GM19324 (cell line): ENCODE results near the gene PRICKLE4.
"Not testable (repeated sequence)": the region's sequence is repeated elsewhere in the genome, so short reads cannot be mapped to it uniquely, and the experiment has no call there.

Experiments
- ATAC-seq: cut with Tn5 transposase; IDR thresholded peaks from one replicate; pipeline ENCODE4 v1.9.1; 2021; ENCODE audit warnings: mild to moderate bottlenecking, moderate library complexity; ENCODE audit not compliant: unreplicated experiment, low FRiP score

The PRICKLE4 gene

GRCh38 chr6:41743406-41744235 is 37.0 kb upstream of the PRICKLE4 start:
- ATAC-seq, result no peak

DNA sequence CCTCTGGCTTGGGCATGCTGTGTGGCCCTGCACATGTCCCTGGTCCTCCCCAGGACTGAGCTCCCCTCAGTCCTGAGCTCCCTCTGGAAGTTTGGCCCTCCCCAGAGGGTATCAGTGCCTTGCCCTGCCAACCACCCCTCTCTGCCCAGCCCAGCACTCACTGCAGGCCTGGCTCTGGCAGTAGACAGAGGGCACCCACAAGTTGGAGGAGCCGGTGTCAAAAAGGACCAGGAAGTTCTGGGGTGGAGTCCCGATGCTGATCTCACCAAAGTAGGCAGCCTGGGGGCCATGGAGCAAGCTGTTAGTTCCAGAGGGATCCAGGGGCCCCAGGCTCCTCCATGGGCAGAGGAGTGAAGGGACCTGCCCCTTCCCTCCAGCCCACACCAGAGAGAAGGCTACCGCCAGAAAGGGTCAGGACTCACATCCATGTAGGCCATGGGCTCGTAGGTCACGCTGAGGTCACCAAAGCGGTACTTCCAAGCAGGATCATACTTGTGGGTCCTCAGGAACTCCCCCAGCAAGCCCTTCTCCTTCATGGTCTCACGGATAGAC is 36.3 kb upstream of the PRICKLE4 start:
- ATAC-seq, result no peak

DNA sequence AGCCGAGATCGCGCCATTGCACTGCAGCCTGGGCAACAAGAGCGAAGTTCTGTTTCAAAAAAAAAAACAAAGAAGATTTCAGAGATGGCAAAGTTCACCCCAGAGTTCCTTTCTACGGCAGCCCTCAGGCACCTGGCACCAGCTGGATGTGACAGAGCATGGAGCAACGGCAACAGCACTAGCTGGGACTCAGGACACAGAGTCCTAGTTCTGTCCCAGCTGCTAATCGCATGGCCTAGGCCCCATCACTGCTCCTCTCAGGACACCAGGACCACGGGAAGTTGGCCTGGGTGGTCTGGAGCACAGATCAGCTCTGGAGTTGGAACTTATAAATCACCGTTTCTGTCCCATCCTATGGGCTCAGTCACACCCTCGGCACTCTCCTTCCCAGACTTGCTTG is 34.5 kb upstream of the PRICKLE4 start:
- ATAC-seq, result no peak

DNA sequence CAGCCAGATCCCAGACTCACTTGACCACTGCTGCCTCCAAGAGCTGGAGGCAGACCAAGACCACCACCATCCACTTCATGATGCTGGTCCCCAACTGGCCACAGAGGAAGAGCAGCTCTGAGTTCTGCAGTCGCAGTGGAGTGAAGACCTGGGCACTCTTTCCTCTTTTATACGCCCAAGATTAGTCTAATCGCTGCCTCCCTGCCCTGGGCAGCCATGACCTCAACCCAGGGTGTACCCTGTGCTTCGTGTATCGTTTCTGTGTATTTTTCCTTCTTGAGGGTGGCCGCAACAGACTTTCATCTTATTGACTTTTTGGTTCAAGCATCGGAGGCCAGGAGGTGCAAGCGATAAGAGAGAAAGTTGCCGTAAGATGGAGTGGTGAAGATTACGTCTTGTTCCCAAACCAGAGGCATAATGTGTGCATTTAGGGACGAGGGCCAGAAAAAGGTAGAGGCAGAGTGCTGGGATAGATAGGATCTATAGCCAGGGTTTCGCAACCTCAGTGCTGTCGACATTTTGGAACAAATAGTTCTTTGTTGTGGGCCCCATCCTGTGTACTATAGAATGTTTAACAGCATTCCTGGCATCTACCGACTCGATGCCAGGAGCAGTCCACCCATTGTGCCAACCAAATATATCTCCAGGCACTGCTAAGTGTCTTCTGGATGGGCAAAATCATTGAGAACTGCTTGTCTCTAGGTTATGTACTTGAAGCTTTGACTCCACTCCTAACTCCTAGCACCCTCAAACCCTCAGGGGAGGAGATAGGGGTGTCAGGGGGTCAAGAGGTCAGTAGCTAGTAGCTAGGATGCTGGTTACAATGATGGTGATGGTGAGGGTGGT is 33.1 kb upstream of the PRICKLE4 start, which contains the start of gene PGC:
TSS of gene PGC (minus strand) at position 142 of the 846 bp plus-strand sequence. CDS start at position 79, 63 bp downstream.
- no peak for ATAC-seq

DNA sequence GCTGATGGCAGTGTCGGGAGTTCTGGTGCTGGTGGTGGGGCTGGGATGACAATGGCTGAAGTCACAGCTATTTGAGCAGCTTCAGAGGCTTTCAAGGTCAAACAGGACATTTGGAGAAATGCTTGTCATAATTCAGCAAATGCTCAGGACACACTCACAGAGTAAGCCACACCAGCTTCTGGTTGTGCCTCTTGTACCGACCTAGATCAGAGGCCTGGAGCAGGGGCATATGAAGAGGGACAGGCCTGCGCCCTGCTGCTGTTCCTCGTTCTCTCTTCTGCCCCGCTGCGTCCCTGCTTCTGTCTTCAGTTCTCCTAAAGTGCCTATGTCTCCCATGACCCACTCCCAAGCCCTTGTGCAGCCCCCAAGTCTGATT is 32.5 kb upstream of the PRICKLE4 start:
- no peak for ATAC-seq

DNA sequence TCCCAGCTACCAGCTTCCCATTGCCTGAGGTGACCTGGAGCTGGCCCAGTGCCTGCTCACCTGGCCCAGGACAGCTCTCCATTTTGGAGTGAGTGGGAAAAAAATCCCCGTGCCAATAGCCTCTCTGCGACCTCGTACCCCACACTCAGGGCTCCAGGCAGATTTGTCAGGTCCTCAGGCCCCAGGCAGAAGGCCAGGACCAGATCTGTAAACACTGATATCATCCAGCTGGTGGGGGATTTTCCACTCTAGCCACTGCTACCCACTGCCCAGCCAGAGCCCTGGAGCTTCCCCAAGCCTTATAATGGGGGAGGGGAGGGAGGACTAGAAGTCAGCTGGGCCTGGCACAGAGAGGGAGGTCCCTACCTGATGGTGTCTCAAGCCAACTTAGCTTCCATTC is 32.0 kb upstream of the PRICKLE4 start:
- ATAC-seq, result no peak

DNA sequence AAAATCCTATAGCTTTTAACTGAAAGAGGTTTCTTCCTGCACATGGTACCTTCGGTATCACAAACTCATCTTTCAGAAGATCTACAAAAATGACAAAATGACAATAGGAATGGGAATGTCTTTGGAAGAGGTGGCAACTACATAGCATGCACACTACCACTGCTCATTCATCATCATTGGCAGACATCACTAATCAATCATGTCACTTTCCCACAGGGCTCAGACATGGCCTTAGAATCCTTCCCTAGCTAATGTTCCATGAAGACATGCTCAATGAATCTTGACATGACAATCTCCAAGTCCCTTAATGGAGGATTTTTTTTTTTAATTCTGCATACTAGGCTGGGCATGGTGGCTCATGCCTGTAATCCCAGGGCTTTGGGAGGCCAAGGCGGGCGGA is 30.2 kb upstream of the PRICKLE4 start:
- no peak for ATAC-seq

DNA sequence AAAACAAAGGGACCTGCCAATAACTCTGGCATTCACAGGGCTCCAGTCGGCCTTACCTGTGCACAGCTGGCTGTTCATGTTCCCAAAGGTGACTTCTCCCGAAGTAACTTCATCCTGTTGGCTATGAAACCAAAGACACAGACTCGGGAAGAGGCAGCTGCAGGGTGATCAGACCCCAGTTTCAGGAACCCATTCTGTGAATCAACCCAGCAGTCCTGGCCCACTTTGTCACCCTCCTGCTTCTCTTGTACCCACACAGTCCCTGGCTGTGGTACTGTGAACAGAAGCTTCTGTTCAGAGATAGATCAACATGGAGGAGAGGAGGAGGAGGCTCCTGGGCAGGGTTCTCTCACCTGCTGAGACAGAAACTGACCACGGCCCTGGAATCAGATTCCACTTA is 24.7 kb upstream of the PRICKLE4 start:
- ATAC-seq, result no peak

DNA sequence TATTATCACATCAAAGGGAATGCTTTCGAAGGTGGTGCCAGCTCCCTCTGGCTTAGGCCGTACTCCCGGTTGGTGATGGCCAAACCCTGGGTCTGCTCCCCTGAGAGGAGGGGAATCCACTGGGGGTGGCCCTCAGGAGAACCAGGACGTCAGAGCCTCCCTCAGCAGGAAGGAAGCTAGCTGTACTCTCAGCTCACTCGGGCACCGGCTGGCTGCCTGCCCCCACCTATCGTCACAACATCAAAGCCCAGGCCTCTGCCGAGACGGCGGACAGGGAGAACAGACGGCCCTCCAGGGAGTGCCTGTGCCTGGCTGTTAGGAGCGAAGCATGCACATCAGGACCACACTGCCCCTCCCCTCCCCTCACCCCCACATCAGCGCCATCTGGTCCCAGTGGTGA is 24.2 kb upstream of the PRICKLE4 start:
- ATAC-seq, result no peak

GRCh38 chr6:41757271-41757670 is 23.3 kb upstream of the PRICKLE4 start:
- ATAC-seq, result no peak

DNA sequence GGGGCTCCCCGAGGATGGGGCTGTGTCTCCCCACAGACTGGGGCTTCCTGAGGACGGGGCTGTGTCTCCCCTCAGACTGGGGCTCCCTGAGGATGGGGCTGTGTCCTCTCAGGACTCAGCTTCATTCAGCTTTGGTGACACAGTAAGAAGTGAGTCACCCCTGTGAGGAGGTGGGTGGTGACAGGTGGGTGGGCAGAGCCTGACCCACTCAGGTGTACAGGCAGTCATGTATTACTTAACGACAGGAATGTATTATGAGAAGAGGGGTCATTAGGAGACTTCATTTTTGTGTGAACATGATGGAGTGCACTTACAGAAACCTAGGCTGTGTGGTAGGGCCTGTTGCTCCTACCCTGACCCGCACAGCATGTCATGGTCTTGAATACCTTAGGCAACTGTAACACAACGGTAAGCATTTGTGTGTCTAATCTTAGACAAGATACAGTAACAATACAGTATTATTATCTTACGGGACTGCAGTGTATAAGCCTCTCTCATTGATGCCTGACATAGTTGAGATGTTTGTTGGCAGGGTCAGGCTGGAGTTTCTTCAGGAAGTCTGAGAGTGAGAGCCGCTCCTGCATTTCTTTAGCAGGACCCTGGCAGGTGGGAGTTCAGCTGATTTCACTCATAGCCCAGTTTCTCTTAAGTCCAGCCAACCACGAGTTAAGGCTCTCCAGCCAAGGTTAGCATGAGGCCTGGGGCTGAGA is 22.5 kb upstream of the PRICKLE4 start:
- no peak for ATAC-seq

DNA sequence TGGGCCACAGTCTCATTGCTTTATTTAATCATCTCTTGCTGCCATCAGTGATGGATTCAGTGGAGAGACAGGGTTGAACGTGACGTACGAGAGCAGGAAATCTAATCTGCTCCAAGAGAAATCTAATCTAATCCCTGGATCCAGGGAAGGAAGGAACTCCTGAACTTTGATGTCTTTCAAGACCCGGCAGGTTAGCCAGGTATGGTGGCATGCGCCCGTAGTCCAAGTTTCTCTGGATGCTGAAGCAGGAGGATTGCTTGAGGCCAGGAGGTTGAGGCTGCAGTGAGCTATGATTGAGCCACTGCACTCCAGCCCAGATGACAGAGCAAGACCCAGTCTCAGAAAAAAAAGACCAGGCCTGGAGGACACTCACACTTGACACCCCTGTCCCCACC is 21.9 kb upstream of the PRICKLE4 start:
- ATAC-seq, result no peak

GRCh38 chr6:41759106-41759904 is 21.3 kb upstream of the PRICKLE4 start:
- no peak for ATAC-seq

- ATAC-seq, result no peak
Observed at GRCh38 chr6:41759905-41760579, 20.5 kb upstream of the PRICKLE4 start.

- ATAC-seq, result no peak
Observed at GRCh38 chr6:41763470-41763869, 17.1 kb upstream of the PRICKLE4 start.

- not testable (repeated sequence) for ATAC-seq
Observed at GRCh38 chr6:41766043-41766664, 14.4 kb upstream of the PRICKLE4 start.

DNA sequence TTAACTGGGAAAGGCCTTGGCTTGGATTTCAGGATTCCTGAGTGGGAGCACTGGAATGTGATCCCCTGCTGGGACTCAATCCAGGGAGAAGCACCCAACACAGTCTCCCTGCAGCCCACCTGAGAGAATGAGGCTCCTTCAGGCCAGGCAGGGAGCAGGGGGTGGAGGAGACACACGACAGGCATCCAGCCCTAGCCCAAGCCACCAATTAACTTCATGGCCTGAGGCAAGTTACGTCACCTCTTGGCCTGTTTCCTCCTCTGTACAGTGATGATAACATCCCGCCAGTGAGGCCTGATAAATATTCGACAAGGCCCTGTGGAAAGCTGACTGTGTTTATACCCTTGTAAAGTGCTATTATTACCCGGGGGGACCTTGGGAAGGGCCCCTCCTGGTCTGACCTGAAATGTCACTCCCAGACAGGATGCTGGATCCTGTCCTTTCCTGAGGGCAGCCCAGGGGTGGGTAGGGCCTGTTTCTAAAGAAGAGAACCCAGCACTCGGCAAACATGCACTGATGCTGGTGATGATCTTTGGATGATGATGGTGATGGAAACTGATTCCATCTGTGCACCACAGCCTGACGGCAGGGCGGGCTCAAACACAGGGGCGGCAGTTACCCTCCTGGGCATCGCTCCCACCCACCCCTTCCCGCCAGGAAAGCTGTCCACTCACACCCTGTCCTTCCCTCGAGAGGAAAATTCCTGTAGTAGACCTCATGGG is 13.3 kb upstream of the PRICKLE4 start:
- ATAC-seq, result no peak
